Endothelial cell of umbilical vein (primary cell): ENCODE measurements around the gene STARD4. TPM values are rescaled to one million over a fixed set of nuclear protein-coding genes. Genes with fewer than 3 reads are reported as not detected.

Experiments
- BruUV-seq: library from RNA; stranded (reverse); fragments of 400-500 nt; replicated peaks from 2 replicates; lab custom pipeline; 2021; lab: Mats Ljungman, UMichigan
- CTCF ChIA-PET: fragments of 300-600, 350-600 bp; sonication (Branson Sonifier 250); formaldehyde crosslinking; loops from one replicate; lab custom pipeline; 2021; ENCODE audit warnings: antibody characterized with exemption, inconsistent platforms; lab: Charles Lee
- POLR2A ChIA-PET: fragments of 300-600, 350-600 bp; sonication (Branson Sonifier 250); formaldehyde crosslinking; loops from one replicate; lab custom pipeline; 2021; ENCODE audit warnings: antibody characterized with exemption, inconsistent platforms; lab: Charles Lee
- DNase-seq: peaks from one replicate; pipeline ENCODE4 v3.0.0-alpha.2; 2011; ENCODE audit warnings: low read depth, low spot score
- FAIRE-seq: peaks from 2 replicates; lab custom pipeline; 2011; peaks lifted over from hg19 to GRCh38; lab: Jason Lieb, UNC
- H2AFZ ChIP-seq: 2 replicates; pipeline ENCODE4 v1.6.0; 2012; ENCODE audit warnings: low read depth, low read length, control low read depth, inconsistent platforms
- H3K27ac ChIP-seq: 2 replicates; pipeline ENCODE4 v1.5.1; 2011; ENCODE audit warnings: low read depth, mild to moderate bottlenecking, control low read depth, low read length, moderate library complexity; ENCODE audit not compliant: insufficient read depth
- H3K27me3 ChIP-seq, 2 experiments: 2 replicates each; pipeline versions ENCODE4 v1.6.0 to v1.6.1; 2011; ENCODE audit warnings: low read length in 2 of 2, mixed read lengths in 1 of 2; ENCODE audit not compliant: control insufficient read depth in 2 of 2, insufficient read depth in 2 of 2
- H3K36me3 ChIP-seq, 2 experiments: 2 replicates in 1 of 2; 3 replicates in 1 of 2; pipeline ENCODE4 v1.5.1; 2011; ENCODE audit warnings: low read length in 2 of 2, mild to moderate bottlenecking in 1 of 2, moderate library complexity in 1 of 2; ENCODE audit not compliant: control insufficient read depth in 2 of 2, insufficient read depth in 2 of 2; ENCODE audit errors: extremely low read depth in 1 of 2
- H3K4me1 ChIP-seq: 3 replicates; pipeline ENCODE4 v1.5.1; 2011; ENCODE audit warnings: mild to moderate bottlenecking, low read length; ENCODE audit not compliant: control insufficient read depth, insufficient read depth; ENCODE audit errors: extremely low read depth
- H3K4me2 ChIP-seq: 2 replicates; pipeline ENCODE4 v1.6.1; 2011; ENCODE audit warnings: low read length, control low read depth, mixed read lengths; ENCODE audit not compliant: insufficient read depth
- H3K4me3 ChIP-seq, 3 experiments: fragments of 200-600 bp in 1 of 3; sonication (generic), shearing (Covaris generic) in 1 of 3; replicated peaks in 1 of 3; 2 replicates each; pipeline ENCODE4 v1.5.1; 2011 to 2016; ENCODE audit warnings: control low read depth in 3 of 3, low read length in 3 of 3, mild to moderate bottlenecking in 2 of 3, inconsistent platforms in 1 of 3, low read depth in 1 of 3, moderate library complexity in 1 of 3; ENCODE audit not compliant: insufficient read depth in 1 of 3
- H3K79me2 ChIP-seq: 2 replicates; pipeline ENCODE4 v1.6.0; 2012; ENCODE audit warnings: low read length, inconsistent platforms; ENCODE audit not compliant: control insufficient read depth, insufficient read depth
- H3K9ac ChIP-seq: replicated peaks from 2 replicates; pipeline ENCODE3; 2011; ENCODE audit warnings: low read length, control low read depth; ENCODE audit not compliant: insufficient read depth; ENCODE audit errors: extremely low read depth
- H3K9me1 ChIP-seq: replicated peaks from 3 replicates; pipeline ENCODE4 v1.6.0; 2011; ENCODE audit warnings: mild to moderate bottlenecking, low read length; ENCODE audit not compliant: control insufficient read depth, insufficient read depth; ENCODE audit errors: extremely low read depth
- H3K9me3 ChIP-seq: replicated peaks from 2 replicates; pipeline ENCODE4 v1.5.1; 2012; ENCODE audit warnings: low read length, inconsistent platforms; ENCODE audit not compliant: control insufficient read depth, insufficient read depth
- H4K20me1 ChIP-seq: replicated peaks from 2 replicates; pipeline ENCODE3; 2011; ENCODE audit warnings: mild to moderate bottlenecking, low read length; ENCODE audit not compliant: control insufficient read depth, insufficient read depth; ENCODE audit errors: extremely low read depth
- CTCF ChIP-seq, 2 donors: IDR thresholded peaks; 1 replicate in 1 of 2; 2 replicates in 1 of 2; pipeline ENCODE4 v1.5.1; 2011; ENCODE audit warnings: low read length in 2 of 2, mild to moderate bottlenecking in 2 of 2, moderate library complexity in 2 of 2, control low read depth in 1 of 2, inconsistent platforms in 1 of 2, low read depth in 1 of 2; ENCODE audit not compliant: insufficient read depth in 1 of 2; ENCODE audit errors: extremely low read depth in 1 of 2
- EZH2 ChIP-seq: IDR thresholded peaks from 2 replicates; pipeline ENCODE4 v1.6.1; 2012; ENCODE audit warnings: borderline replicate concordance, low read depth, mild to moderate bottlenecking, moderate library complexity, low read length, inconsistent platforms; ENCODE audit not compliant: severe bottlenecking
- FOS ChIP-seq: IDR thresholded peaks from 2 replicates; pipeline ENCODE4 v1.6.1; 2011; ENCODE audit warnings: mild to moderate bottlenecking, low read length, moderate library complexity, borderline replicate concordance; ENCODE audit not compliant: insufficient read depth
- GATA2 ChIP-seq: IDR thresholded peaks from 2 replicates; pipeline ENCODE4 v1.7.0; 2011; ENCODE audit warnings: low read depth, mild to moderate bottlenecking, moderate library complexity, mixed read lengths, low read length; ENCODE audit not compliant: insufficient read length, insufficient read depth
- JUN ChIP-seq: IDR thresholded peaks from 2 replicates; pipeline ENCODE4 v1.6.1; 2011; ENCODE audit warnings: borderline replicate concordance, low read depth; ENCODE audit not compliant: insufficient read length, insufficient read depth
- MYC ChIP-seq: IDR thresholded peaks from one replicate; pipeline ENCODE4 v1.6.1; 2011; ENCODE audit warnings: mild to moderate bottlenecking, low read depth, low read length
- POLR2A ChIP-seq: IDR thresholded peaks from 2 replicates; pipeline ENCODE4 v1.6.1; 2012; ENCODE audit warnings: low read depth, mild to moderate bottlenecking, control low read depth, low read length
- POLR2AphosphoS5 ChIP-seq: IDR thresholded peaks from 2 replicates; pipeline ENCODE4 v1.6.1; 2012; ENCODE audit warnings: low read depth, mild to moderate bottlenecking, control low read depth, low read length, moderate library complexity; ENCODE audit not compliant: insufficient read depth
- dilution Hi-C: fragments of 300-500 bp; cut with MboI; formaldehyde crosslinking; loops from one replicate; pipeline ENCODE4 v1.15.0; 2019; ENCODE audit warnings: low sequenced_read_pairs; ENCODE audit not compliant: extremely low pct_ligation_motif_present
- intact Hi-C: fragments of 100-400 bp; cut with micrococcal nuclease; formaldehyde crosslinking; loops from one replicate; pipeline ENCODE4 v1.10.0; 2022
- polyA plus RNA-seq, 4 experiments: library from polyadenylated mRNA; depleted of rRNA in 3 of 4; stranded (reverse) in 3 of 4; unstranded in 1 of 4; fragments of >200 nt; gene quantifications; 2 replicates each; pipeline versions ENCODE4 v1.2.1 to v1.2.3, GENCODE V29; 2011 to 2012; ENCODE audit warnings: missing spikeins in 1 of 4
- total RNA-seq: library from RNA; stranded (reverse); gene quantifications from 2 replicates; pipeline ENCODE4 v1.2.3, GENCODE V29; 2021
- TF ChIP-seq, protein P1 (sequence below): IDR thresholded peaks from 2 replicates; pipeline ENCODE4 v1.6.1; 2011; ENCODE audit not compliant: insufficient read depth, insufficient read length

Gene STARD4
- total and polyA plus RNA-seq, 2 donors (not counting 3 experiments of a cell fraction or from before 2014, with no cell fraction given), result 33.6 to 77.1 TPM

GRCh38 chr5:111556501-111556900 lies 44.2 kb upstream of the STARD4 start:
- FAIRE-seq (no peak), DNase-seq (peak; percentile 46)
- Histone ChIP-seq H3K4me2 (peak overlapping the region; percentile 16), H3K9me1 (no peaks in the 10 kb centered on the region), H3K4me1 (peaks cover 46% of the 10 kb centered on the region), H2AFZ (no peak overlapping the region), H3K9ac (no peak overlapping the region), H3K79me2 (no peaks in the 10 kb centered on the region), H3K27me3 (no peaks in the 10 kb centered on the region), H3K36me3 (no peaks in the 10 kb centered on the region), H4K20me1 (no peaks in the 10 kb centered on the region), H3K4me3 (no peak overlapping the region), H3K9me3 (no peaks in the 10 kb centered on the region), H3K27ac (no peak overlapping the region)
- CTCF ChIA-PET, result interaction anchor here (0.8 to 1.7 kb wide), 3 partner anchors 25 to 141 kb away, joined by 3 to 6 read pairs (median 5); no protein-coding TSS in a partner anchor
- TF ChIP-seq JUN, result peak; percentile 35
- TF ChIP-seq FOS, result peak; percentile 55
- no peak for TF ChIP-seq POLR2A
- TF ChIP-seq, protein P1, sequence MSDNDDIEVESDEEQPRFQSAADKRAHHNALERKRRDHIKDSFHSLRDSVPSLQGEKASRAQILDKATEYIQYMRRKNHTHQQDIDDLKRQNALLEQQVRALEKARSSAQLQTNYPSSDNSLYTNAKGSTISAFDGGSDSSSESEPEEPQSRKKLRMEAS, result no peak
- no peak for TF ChIP-seq GATA2
- TF ChIP-seq CTCF (IDR thresholded peaks at IDR 0.05; ENCODE audit: extremely low read depth in 1 of 2, insufficient read depth in 1 of 2, low read depth in 1 of 2, low read length in 2 of 2), result no peak
- no peak for TF ChIP-seq MYC
- TF ChIP-seq POLR2AphosphoS5, result no peak
- no peak for TF ChIP-seq EZH2
- POLR2A ChIA-PET, result interaction anchor here (0.6 kb wide), 1 partner anchor 201 kb away, joined by 3 read pairs; no protein-coding TSS in a partner anchor
- BruUV-seq, result no TSS peak
- intact Hi-C loops (loop anchor here (10.0 kb wide), 1 partner anchor 858 kb away; the partner anchor contains the start of gene EPB41L4A), dilution Hi-C loops (no loop called here)
